Measurements from ENCODE around the gene HUNK. TPM values are rescaled to one million over a fixed set of nuclear protein-coding genes. Genes with fewer than 3 reads are reported as not detected.

Gene HUNK
- total RNA-seq, 4 donors from 2014 or later: 0.42 to 3.2 (median 1.0) TPM

GRCh38 chr21:31908106-31909031 lies 35.5 kb downstream of the HUNK start:
- no peaks in the 10 kb centered on the region for H3K36me3 ChIP-seq
- no peak overlapping the region for H3K27ac ChIP-seq (replicated peaks in 1 of 4)
- TF ChIP-seq POLR2A (IDR thresholded peaks at IDR 0.05; ENCODE audit: low read depth) (no peak), POLR2AphosphoS5 (IDR thresholded peaks at IDR 0.05) (no peak), CTCF (IDR thresholded peaks at IDR 0.05) (no peak), EP300 (IDR thresholded peaks at IDR 0.05) (no peak)
- no peaks in the 10 kb centered on the region for H3K9me3 ChIP-seq
- WGBS: 41% methylated on average over 19 of the region's 20 CpGs
- no peak for DNase-seq (ENCODE audit: extremely low spot score)
- peaks cover 0 to 8% (median 5%) of the 10 kb centered on the region in 4 donors for H3K4me1 ChIP-seq
- intact Hi-C loops (cut with DNase I): no loop called here
- H3K27me3 ChIP-seq: peaks cover 0 to 37% (median 0%) of the 10 kb centered on the region in 4 donors
- H3K4me3 ChIP-seq: no peak overlapping the region

GRCh38 chr21:31909153-31910073 lies 36.6 kb downstream of the HUNK start:
- intact Hi-C loops (cut with DNase I): no loop called here
- Histone ChIP-seq H3K9me3 (no peaks in the 10 kb centered on the region), H3K27ac (replicated peaks in 1 of 4) (no peak overlapping the region), H3K4me3 (no peak overlapping the region), H3K36me3 (no peaks in the 10 kb centered on the region), H3K27me3 (peaks cover 0 to 37% (median 0%) of the 10 kb centered on the region in 4 donors), H3K4me1 (peaks cover 0 to 8% (median 5%) of the 10 kb centered on the region in 4 donors)
- 64% methylated on average over 18 of the region's 18 CpGs for WGBS
- DNase-seq (ENCODE audit: extremely low spot score): no peak
- TF ChIP-seq POLR2A (IDR thresholded peaks at IDR 0.05; ENCODE audit: low read depth) (no peak), CTCF (IDR thresholded peaks at IDR 0.05) (no peak), EP300 (IDR thresholded peaks at IDR 0.05) (no peak), POLR2AphosphoS5 (IDR thresholded peaks at IDR 0.05) (no peak)

- peaks cover 0 to 37% (median 0%) of the 10 kb centered on the region in 4 donors for H3K27me3 ChIP-seq
- TF ChIP-seq POLR2AphosphoS5 (IDR thresholded peaks at IDR 0.05) (no peak), CTCF (IDR thresholded peaks at IDR 0.05) (no peak), POLR2A (IDR thresholded peaks at IDR 0.05; ENCODE audit: low read depth) (no peak)
- intact Hi-C loops (cut with DNase I): no loop called here
- WGBS: 98% methylated on average over 2 of the region's 2 CpGs
- H3K4me1 ChIP-seq: peaks cover 0 to 8% (median 5%) of the 10 kb centered on the region in 4 donors
- H3K36me3 ChIP-seq: no peaks in the 10 kb centered on the region
- no peaks in the 10 kb centered on the region for H3K9me3 ChIP-seq
- H3K27ac ChIP-seq (replicated peaks in 1 of 4): no peak overlapping the region
- DNase-seq (ENCODE audit: extremely low spot score): no peak
- H3K4me3 ChIP-seq: no peak overlapping the region
Measured at GRCh38 chr21:31910074-31910470, 37.3 kb downstream of the HUNK start.

GRCh38 chr21:31911138-31911907 lies 38.5 kb downstream of the HUNK start:
- H3K27me3 ChIP-seq: peaks cover 0 to 28% (median 0%) of the 10 kb centered on the region in 4 donors
- H3K36me3 ChIP-seq: no peaks in the 10 kb centered on the region
- no peak overlapping the region for H3K4me3 ChIP-seq
- peaks cover 0 to 8% (median 5%) of the 10 kb centered on the region in 4 donors for H3K4me1 ChIP-seq
- no peaks in the 10 kb centered on the region for H3K9me3 ChIP-seq
- DNase-seq (ENCODE audit: extremely low spot score): no peak
- intact Hi-C loops (cut with DNase I): no loop called here
- no peak overlapping the region for H3K27ac ChIP-seq (replicated peaks in 1 of 4)
- TF ChIP-seq CTCF (IDR thresholded peaks at IDR 0.05) (no peak), EP300 (IDR thresholded peaks at IDR 0.05) (no peak), POLR2A (IDR thresholded peaks at IDR 0.05; ENCODE audit: low read depth) (no peak), POLR2AphosphoS5 (IDR thresholded peaks at IDR 0.05) (no peak)
- 81% methylated on average over 12 of the region's 17 CpGs for WGBS
